ENCODE results near the gene ST3GAL2. TPM values are rescaled to one million over a fixed set of nuclear protein-coding genes. Genes with fewer than 3 reads are reported as not detected.
A peak's percentile ranks its signal among the peaks of the same experiment; 100 is the strongest.

Gene ST3GAL2
- total RNA-seq, 1 experiment from 2014 or later: 7.7 TPM

GRCh38 chr16:70437017-70437581 lies 1.8 kb downstream of the ST3GAL2 start:
- no peak overlapping the region for H3K27ac Mint-ChIP-seq (ENCODE audit: low read depth, unreplicated experiment)
- peaks cover 18% of the 10 kb centered on the region for H3K4me1 Mint-ChIP-seq (ENCODE audit: insufficient read depth, unreplicated experiment)

GRCh38 chr16:70434484-70435260 lies 4.2 kb downstream of the ST3GAL2 start:
- POLR2A ChIA-PET: interaction anchor here (1.1 kb wide), 1 partner anchor 10 kb away, joined by 3 read pairs; no protein-coding TSS in a partner anchor
- BruUV-seq (replicated peaks): no TSS peak
- H3K27ac Mint-ChIP-seq (ENCODE audit: low read depth, unreplicated experiment): no peak overlapping the region
- no peaks in the 10 kb centered on the region for H3K27me3 Mint-ChIP-seq (ENCODE audit: insufficient read depth, unreplicated experiment)
- no peaks in the 10 kb centered on the region for H3K9me3 Mint-ChIP-seq (ENCODE audit: unreplicated experiment)
- no peaks in the 10 kb centered on the region for H3K36me3 Mint-ChIP-seq (ENCODE audit: insufficient read depth, unreplicated experiment)
- H3K4me1 Mint-ChIP-seq (ENCODE audit: insufficient read depth, unreplicated experiment): peaks cover 26% of the 10 kb centered on the region
- intact Hi-C loops (cut with micrococcal nuclease): no loop called here
- TF ChIP-seq CTCF (IDR thresholded peaks at IDR 0.05; ENCODE audit: unreplicated experiment): no peak
- no peak for DNase-seq (ENCODE audit: unreplicated experiment)
- CTCF ChIA-PET: no interaction called here
- H3K4me3 Mint-ChIP-seq (ENCODE audit: unreplicated experiment): no peak overlapping the region

More at GRCh38 chr16:70437017-70437581, 1.8 kb downstream of the ST3GAL2 start:
- CTCF ChIA-PET: interaction anchor here (0.6 to 1.1 kb wide), 3 partner anchors 38 to 91 kb away, joined by 3 to 4 read pairs (median 3); no protein-coding TSS in a partner anchor
- peak overlapping the region; percentile 76 for H3K4me3 Mint-ChIP-seq (ENCODE audit: unreplicated experiment)
- no peaks in the 10 kb centered on the region for H3K36me3 Mint-ChIP-seq (ENCODE audit: insufficient read depth, unreplicated experiment)
- no peaks in the 10 kb centered on the region for H3K27me3 Mint-ChIP-seq (ENCODE audit: insufficient read depth, unreplicated experiment)
- H3K9me3 Mint-ChIP-seq (ENCODE audit: unreplicated experiment): no peaks in the 10 kb centered on the region
- DNase-seq (ENCODE audit: unreplicated experiment): peak; percentile 25
- intact Hi-C loops (cut with micrococcal nuclease): no loop called here
- TF ChIP-seq CTCF (IDR thresholded peaks at IDR 0.05; ENCODE audit: unreplicated experiment): no peak
- POLR2A ChIA-PET: interaction anchor here (0.7 to 3.9 kb wide), 3 partner anchors 17 to 57 kb away, joined by 3 to 25 read pairs (median 8); partner anchors contain the start of gene FCSK
- TSS peak; percentile 30 for BruUV-seq (replicated peaks)

- BruUV-seq (replicated peaks): no TSS peak
- POLR2A ChIA-PET: interaction anchor here (0.5 to 1.3 kb wide), 4 partner anchors 9 to 90 kb away, joined by 3 to 5 read pairs (median 3); partner anchors contain the start of genes COG4 and DDX19A
- intact Hi-C loops (cut with micrococcal nuclease): no loop called here
- Mint-ChIP-seq H3K4me1 (ENCODE audit: insufficient read depth, unreplicated experiment) (peaks cover 30% of the 10 kb centered on the region), H3K27ac (ENCODE audit: low read depth, unreplicated experiment) (no peak overlapping the region), H3K4me3 (ENCODE audit: unreplicated experiment) (no peak overlapping the region), H3K36me3 (ENCODE audit: insufficient read depth, unreplicated experiment) (no peaks in the 10 kb centered on the region), H3K27me3 (ENCODE audit: insufficient read depth, unreplicated experiment) (no peaks in the 10 kb centered on the region), H3K9me3 (ENCODE audit: unreplicated experiment) (no peaks in the 10 kb centered on the region)
- no peak for TF ChIP-seq CTCF (IDR thresholded peaks at IDR 0.05; ENCODE audit: unreplicated experiment)
- DNase-seq (ENCODE audit: unreplicated experiment): peak; percentile 38
- CTCF ChIA-PET: interaction anchor here (0.6 to 1.4 kb wide), 2 partner anchors 21 to 64 kb away, joined by 3 to 6 read pairs; no protein-coding TSS in a partner anchor
Measured at GRCh38 chr16:70433458-70434103, 5.3 kb downstream of the ST3GAL2 start.
